ACC112 (cell line): Measurements from ENCODE around the gene RIN3.

ENCODE experiments used
- H2AFZ ChIP-seq: fragments of 200-600 bp; sonication (generic); one replicate; pipeline ENCODE4 v1.6.0; 2017; ENCODE audit warnings: antibody characterized with exemption, low read length; ENCODE audit not compliant: unreplicated experiment
- H3K27ac ChIP-seq: fragments of 200-600 bp; sonication (generic); 2 replicates; pipeline ENCODE4 v1.5.1; 2014; ENCODE audit warnings: low read depth, mild to moderate bottlenecking, antibody characterized with exemption, low read length, moderate library complexity
- H3K27me3 ChIP-seq: fragments of 200-600 bp; sonication (generic); 2 replicates; pipeline ENCODE4 v1.6.1; 2014; ENCODE audit warnings: mild to moderate bottlenecking, antibody characterized with exemption, low read length, moderate library complexity, mixed read lengths; ENCODE audit not compliant: insufficient read depth
- H3K36me3 ChIP-seq: fragments of 200-600 bp; sonication (generic); 2 replicates; pipeline ENCODE4 v1.6.1; 2016; ENCODE audit warnings: mild to moderate bottlenecking, antibody characterized with exemption, low read length, moderate library complexity, mixed read lengths; ENCODE audit not compliant: insufficient read depth
- H3K4me1 ChIP-seq: fragments of 200-600 bp; sonication (generic); one replicate; pipeline ENCODE4 v1.6.1; 2016; ENCODE audit warnings: low read length, mixed read lengths; ENCODE audit not compliant: insufficient read depth, unreplicated experiment, control insufficient read depth
- H3K4me3 ChIP-seq: fragments of 200-600 bp; sonication (generic); 2 replicates; pipeline ENCODE4 v1.5.1; 2014; ENCODE audit warnings: mild to moderate bottlenecking, low read depth, low read length
- H3K79me2 ChIP-seq: fragments of 200-600 bp; sonication (generic); one replicate; pipeline ENCODE4 v1.6.0; 2016; ENCODE audit warnings: low read length; ENCODE audit not compliant: control insufficient read depth, unreplicated experiment, insufficient read depth

The RIN3 gene

DNA sequence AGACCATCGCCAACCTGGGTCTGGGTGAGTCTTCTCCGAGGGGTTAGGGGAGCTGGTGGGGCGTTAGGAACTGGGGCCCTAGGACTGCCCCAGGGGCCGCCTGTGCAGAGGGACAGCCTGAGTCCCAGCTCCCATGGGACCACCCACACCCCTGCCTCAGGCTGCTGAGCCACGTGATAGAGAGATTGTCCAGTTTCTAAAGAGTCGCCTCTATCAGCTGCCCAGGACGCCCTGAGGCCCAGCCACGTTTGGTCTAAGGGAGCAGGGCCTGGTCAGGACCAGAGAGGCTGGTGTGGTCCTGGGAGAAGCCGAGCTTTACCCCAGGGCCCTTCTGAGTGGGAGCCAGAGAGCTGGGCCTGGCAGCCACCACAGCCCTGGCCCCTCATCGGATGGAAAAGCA lies 127.7 kb downstream of the RIN3 start:
- H3K27ac ChIP-seq = no peak overlapping the region
- no peaks in the 10 kb centered on the region for H3K79me2 ChIP-seq
- H3K4me1 ChIP-seq = peaks cover 23% of the 10 kb centered on the region
- no peak overlapping the region for H3K4me3 ChIP-seq
- H2AFZ ChIP-seq = no peak overlapping the region
- peaks cover 5% of the 10 kb centered on the region; the same call in 1 of the 2 replicates for H3K36me3 ChIP-seq
- no peaks in the 10 kb centered on the region for H3K27me3 ChIP-seq

DNA sequence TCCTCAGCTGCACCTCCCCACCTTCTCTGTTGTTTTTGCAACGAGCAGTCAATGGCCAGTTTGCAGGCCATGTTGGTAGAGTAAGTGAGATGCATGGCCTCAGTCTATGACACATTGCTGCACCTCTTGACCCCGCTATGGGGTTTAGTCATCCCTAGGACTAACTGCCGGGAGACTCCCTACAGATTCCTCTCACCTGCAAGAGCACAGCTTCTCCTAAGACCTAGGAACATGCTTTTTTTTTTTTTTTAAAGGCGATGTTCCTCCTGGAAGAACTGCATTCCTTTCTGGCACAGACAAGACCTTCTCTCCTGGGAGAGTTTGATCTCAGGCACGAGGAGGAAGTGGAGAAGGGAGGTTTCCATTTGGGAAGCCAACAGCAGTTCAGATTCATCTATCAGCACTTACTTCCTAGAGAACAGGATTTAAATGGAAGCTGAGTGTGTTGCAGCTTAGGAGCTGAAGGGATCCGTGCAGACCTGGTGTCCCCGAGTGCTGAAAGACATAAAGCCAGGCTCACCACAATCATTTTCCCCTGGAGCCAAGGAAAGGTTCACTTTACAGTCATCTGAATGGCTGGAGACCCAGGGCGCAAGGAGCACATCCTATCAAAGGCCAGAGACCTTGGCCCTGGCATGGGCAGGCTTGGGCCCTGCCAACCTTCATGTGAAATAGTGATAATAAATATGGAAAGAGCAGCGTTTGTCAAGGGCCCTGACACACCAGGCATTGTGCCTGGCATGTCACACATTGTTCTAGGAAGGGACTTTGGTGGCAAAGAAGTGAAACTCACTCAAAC lies 130.8 kb downstream of the RIN3 start:
- Histone ChIP-seq H3K79me2 (no peaks in the 10 kb centered on the region), H3K4me3 (no peak overlapping the region), H2AFZ (no peak overlapping the region), H3K27ac (peak overlapping the region; percentile 91), H3K36me3 (peaks cover 5% of the 10 kb centered on the region; the same call in 1 of the 2 replicates), H3K27me3 (no peaks in the 10 kb centered on the region), H3K4me1 (peaks cover 51% of the 10 kb centered on the region)

DNA sequence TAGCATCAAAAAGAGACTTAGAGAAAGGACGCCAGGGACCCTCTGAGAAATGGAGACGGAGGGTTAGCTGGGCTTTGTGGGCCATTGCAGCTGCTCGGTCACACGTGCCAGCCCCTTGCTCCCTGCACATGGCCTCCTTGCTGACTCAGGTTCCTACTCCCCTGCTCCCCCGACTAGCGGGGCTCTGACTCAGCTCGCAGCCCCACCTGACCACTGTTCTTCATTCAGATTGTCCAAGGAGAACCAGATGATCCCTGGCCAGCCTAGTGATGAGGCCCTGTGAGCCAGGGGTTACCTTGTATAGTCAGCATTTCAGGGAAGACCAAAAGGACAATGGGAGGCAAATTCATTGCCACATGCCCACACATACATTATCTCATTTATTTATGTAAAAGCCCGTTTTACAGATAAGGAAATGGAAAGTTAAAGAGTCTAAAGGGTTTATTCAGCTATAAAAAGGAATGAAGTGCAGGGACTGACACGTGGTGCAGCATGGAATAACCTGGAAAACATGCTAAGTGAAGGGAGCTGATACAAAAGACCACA lies 131.5 kb downstream of the RIN3 start:
- H3K4me1 ChIP-seq = peaks cover 57% of the 10 kb centered on the region
- no peak overlapping the region for H3K4me3 ChIP-seq
- peaks cover 5% of the 10 kb centered on the region; the same call in 1 of the 2 replicates for H3K36me3 ChIP-seq
- H3K79me2 ChIP-seq = no peaks in the 10 kb centered on the region
- H3K27me3 ChIP-seq = no peaks in the 10 kb centered on the region
- H2AFZ ChIP-seq = no peak overlapping the region
- H3K27ac ChIP-seq = peak overlapping the region; percentile 91

DNA sequence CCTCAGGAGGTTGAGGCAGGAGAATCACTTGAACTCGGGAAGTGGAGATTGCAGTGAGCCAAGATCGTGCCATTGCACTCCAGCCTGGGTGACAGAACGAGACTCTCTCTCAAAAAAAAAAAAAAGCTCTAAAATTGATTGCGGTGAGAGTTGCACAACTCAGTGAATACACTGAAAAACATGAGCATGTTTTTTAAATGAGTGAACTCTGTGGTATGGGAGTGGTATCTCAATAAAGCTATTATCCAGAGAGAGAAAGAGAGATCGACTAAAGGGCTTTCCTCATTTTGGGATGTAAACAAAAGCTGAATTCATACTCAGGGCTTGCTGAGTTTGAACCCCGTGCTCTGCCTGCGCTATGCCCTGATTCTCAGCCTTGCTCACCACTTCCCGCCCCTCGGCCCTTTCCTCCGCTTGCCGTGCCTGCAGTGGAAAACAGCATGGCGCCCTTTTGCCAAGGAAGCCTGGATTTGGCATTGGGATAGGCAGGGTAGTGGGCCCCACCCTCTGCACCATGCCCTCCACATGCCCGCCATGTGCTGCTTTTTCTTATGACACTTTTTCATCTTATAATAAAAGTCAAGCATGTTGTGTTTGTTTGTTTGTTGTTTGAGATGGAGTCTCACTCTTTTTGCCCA lies 132.4 kb downstream of the RIN3 start:
- Histone ChIP-seq H2AFZ (no peak overlapping the region), H3K79me2 (no peaks in the 10 kb centered on the region), H3K36me3 (peaks cover 5% of the 10 kb centered on the region; the same call in 1 of the 2 replicates), H3K4me3 (no peak overlapping the region), H3K4me1 (peaks cover 62% of the 10 kb centered on the region), H3K27me3 (no peaks in the 10 kb centered on the region), H3K27ac (peak overlapping the region; percentile 91)

DNA sequence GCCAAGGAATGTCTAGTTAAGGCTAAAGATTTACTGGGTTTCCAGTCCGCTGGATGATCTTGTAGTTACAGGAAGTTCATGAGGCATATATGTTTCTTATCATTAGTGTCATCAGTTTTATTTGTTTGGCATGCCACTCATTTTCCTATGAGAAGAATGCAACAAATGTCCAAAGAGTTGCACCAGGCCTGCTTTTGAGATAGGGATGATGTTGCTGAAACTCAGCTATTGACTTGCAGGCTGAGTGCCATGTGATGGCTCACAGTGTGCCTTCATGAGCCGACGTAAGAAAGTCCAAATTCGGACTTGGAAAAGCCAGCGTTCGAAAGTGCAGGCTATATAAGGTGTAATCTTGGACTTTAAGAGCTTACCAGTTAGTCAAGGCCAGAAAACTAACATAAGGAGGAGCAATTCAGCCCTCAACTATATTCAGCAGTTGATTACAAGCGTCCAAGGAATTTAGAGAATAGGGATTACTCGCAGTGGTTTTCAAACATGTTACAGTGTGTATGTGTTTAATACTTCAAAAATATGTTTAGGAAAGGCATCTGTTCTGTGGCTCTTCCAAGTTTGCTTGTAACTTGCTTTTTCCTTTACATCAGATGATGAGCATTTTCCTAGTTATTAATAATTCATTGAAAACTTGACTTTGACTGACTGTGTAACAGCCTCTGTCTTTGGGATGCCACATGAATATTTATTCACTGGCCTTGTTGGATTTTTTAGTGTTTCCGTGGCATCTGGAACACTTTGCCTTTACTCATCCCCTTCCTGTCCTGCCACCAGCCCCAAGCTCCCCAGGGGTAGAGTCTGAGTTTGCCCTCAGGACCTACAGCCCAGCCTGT lies 133.6 kb downstream of the RIN3 start:
- Histone ChIP-seq H3K27ac (peak overlapping the region; percentile 91), H3K36me3 (peaks cover 5% of the 10 kb centered on the region; the same call in 1 of the 2 replicates), H2AFZ (peak overlapping the region; percentile 48), H3K4me1 (peaks cover 62% of the 10 kb centered on the region), H3K27me3 (no peaks in the 10 kb centered on the region), H3K79me2 (no peaks in the 10 kb centered on the region), H3K4me3 (peak overlapping the region; percentile 13; the same call in 1 of the 2 replicates)

DNA sequence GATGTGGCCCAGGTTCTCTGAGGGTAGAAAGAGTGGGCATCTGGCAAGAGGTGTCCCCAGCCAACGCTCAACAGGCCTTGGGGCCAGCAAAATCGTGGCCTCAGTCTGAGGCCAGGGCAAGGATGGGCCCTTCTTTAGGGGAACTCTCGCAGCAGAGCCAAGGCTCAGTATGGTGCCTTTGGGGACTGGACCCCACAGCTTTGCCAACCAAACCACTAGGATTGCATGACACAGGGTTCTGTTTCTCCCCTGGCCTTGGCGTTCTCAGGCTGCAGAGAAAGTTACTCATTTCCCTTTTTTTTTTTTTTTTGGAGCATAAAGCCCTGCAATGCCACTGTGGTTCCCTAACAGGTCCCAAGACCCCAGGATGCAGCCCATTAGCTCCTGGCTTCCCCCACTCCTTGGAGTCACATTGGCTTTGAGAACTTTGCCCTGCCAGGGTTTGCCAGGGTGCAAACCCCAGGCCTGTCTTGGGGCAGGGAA lies 134.3 kb downstream of the RIN3 start:
- Histone ChIP-seq H3K79me2 (no peaks in the 10 kb centered on the region), H3K36me3 (peaks cover 5% of the 10 kb centered on the region; the same call in 1 of the 2 replicates), H3K27me3 (no peaks in the 10 kb centered on the region), H3K27ac (peak overlapping the region; percentile 91), H3K4me3 (peak overlapping the region; percentile 1; the same call in 1 of the 2 replicates), H2AFZ (no peak overlapping the region), H3K4me1 (peaks cover 62% of the 10 kb centered on the region)

DNA sequence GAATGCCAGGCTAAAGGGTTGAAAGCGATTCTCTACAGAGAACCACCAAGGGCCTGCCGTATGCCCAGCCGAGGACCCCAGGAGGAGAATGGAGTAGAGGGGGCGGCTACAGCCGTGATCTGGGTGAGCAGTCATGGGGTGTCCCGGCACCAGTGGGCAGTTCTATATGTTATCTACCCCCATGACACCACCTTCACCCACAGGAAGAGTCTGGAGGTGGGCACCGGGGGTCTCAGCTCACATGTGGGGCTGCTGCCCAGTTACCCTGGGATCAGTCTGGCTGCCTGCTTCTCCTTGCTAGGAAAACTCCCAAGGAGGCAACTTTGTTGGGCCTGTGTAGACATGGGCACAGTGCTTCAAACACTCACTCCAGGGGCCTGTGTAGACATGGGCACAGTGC lies 135.5 kb downstream of the RIN3 start:
- no peak overlapping the region for H3K4me3 ChIP-seq
- no peaks in the 10 kb centered on the region for H3K27me3 ChIP-seq
- H3K36me3 ChIP-seq = peaks cover 5% of the 10 kb centered on the region; the same call in 1 of the 2 replicates
- H2AFZ ChIP-seq = no peak overlapping the region
- H3K79me2 ChIP-seq = no peaks in the 10 kb centered on the region
- H3K4me1 ChIP-seq = peaks cover 59% of the 10 kb centered on the region
- no peak overlapping the region for H3K27ac ChIP-seq

DNA sequence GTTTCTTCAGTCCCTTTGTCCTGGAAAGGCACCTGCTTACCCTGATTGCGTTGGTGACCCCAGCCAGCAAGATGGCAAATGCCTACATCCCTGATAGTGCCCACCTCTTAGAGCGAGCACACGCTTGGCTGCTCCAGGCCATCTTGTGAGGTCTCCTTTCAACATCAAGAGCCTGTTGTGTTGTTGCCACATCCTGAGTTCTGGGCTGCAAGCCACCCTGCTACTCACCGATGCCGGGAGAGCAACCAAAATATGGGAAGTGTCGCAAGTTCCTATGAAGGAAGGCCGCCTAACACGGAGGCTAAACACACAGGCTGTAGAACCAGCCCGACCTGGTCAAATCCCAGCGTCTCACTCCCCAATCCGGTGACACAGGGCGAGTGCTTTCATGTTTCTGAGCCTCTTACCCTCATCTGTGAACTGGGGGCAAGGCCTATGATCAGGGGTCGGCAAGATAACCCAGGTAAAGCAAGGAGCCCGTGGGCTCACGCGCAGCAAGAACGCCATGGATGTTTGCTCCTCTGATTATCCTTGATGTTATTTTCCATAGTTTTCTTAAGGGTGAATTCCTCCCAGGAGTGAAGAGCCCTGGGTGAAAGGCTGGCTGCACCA lies 136.5 kb downstream of the RIN3 start:
- Histone ChIP-seq H3K4me3 (no peak overlapping the region), H3K27ac (peak overlapping the region; percentile 56), H3K27me3 (no peaks in the 10 kb centered on the region), H3K79me2 (no peaks in the 10 kb centered on the region), H3K36me3 (peaks cover 3% of the 10 kb centered on the region; the same call in 1 of the 2 replicates), H2AFZ (no peak overlapping the region), H3K4me1 (peaks cover 50% of the 10 kb centered on the region)

DNA sequence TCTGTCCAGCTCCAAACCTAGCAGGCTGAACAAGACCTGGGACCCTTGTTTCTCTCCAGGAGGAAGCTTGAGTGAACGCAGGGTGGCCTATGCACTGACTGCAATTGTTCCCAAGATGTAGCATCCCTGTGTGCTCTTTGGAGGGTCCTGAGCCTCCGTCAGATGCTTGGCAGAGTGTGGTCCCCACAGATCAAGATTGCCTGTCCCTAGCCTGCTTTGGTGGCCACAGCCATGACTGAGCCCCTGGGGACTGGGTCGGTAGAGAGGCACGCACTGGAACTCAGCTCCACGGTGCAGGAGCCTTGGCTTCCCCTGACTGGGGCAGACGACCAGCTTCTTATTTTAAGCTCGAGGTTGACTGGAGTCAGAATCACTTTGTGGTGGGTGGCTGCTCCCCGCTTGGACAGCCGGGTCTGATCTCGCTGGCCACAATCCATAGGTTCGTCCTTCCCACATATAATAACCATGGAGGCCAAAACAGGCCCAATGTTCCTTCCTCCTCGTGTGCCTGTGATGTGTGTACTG lies 137.1 kb downstream of the RIN3 start:
- Histone ChIP-seq H2AFZ (no peak overlapping the region), H3K4me1 (peaks cover 44% of the 10 kb centered on the region), H3K36me3 (no peaks in the 10 kb centered on the region), H3K4me3 (no peak overlapping the region), H3K27me3 (no peaks in the 10 kb centered on the region), H3K27ac (peak overlapping the region; percentile 56), H3K79me2 (no peaks in the 10 kb centered on the region)
